Testis (tissue), 3 donors: ENCODE data around the gene TUT4. TPM values are rescaled to one million over a fixed set of nuclear protein-coding genes. Genes with fewer than 3 reads are reported as not detected.

ENCODE experiments used
- DNase-seq: peaks from one replicate; pipeline ENCODE4 v3.0.0-alpha.2; 2019
- H3K27ac ChIP-seq, 2 donors: fragments of 200-600 bp; sonication (generic); one replicate each; pipeline ENCODE4 v1.5.1; 2019
- H3K27me3 ChIP-seq: fragments of 200-600 bp; sonication (generic); one replicate; pipeline ENCODE4 v1.5.1; 2019
- H3K36me3 ChIP-seq: fragments of 200-600 bp; sonication (generic); one replicate; pipeline ENCODE4 v1.5.1; 2017; ENCODE audit warnings: low read depth; ENCODE audit errors: missing control alignments
- H3K4me1 ChIP-seq: fragments of 200-600 bp; sonication (generic); one replicate; pipeline ENCODE4 v1.5.1; 2019
- H3K4me3 ChIP-seq, 2 donors: fragments of 200-600 bp; sonication (generic); one replicate each; pipeline ENCODE4 v1.5.1; 2017 to 2019
- H3K9me3 ChIP-seq: fragments of 200-600 bp; sonication (generic); one replicate; pipeline ENCODE4 v1.5.1; 2017
- POLR2A ChIP-seq: fragments of 450-650 bp; IDR thresholded peaks from one replicate; pipeline ENCODE4 v1.6.1; 2017; ENCODE audit warnings: antibody characterized with exemption, mild to moderate bottlenecking, moderate library complexity
- WGBS, 2 donors: methylation state at CpG; one replicate each; pipeline ENCODE4 v1.1.5; 2018; 5-methylcytosine and 5-hydroxymethylcytosine counted together
- intact Hi-C: fragments of 100-400 bp; cut with DNase I; formaldehyde crosslinking; loops from one replicate; pipeline ENCODE4 v1.15.1; 2023; ENCODE audit warnings: low total_unique reads
- polyA plus RNA-seq: library from polyadenylated mRNA; stranded (reverse); fragments of 350-450 nt; fragmentation: Illumina TruSeq; extraction: RNeasy Lipid Tissue Mini Kit (QIAGEN cat#74804); gene quantifications from one replicate; pipeline ENCODE4 v1.2.3, GENCODE V29; 2014; ENCODE audit warnings: low read depth, low replicate concordance; ENCODE audit not compliant: insufficient read depth
- total RNA-seq, 2 donors: library from RNA; depleted of rRNA; stranded (reverse); fragments of >200 nt; gene quantifications; one replicate each; pipeline ENCODE4 v1.2.3, GENCODE V29; 2016
- TF ChIP-seq, protein P1 (sequence below), 3 experiments: fragments of 450-650 bp in 2 of 3; fragments of 200-600 bp in 1 of 3; sonication (generic) in 1 of 3; IDR thresholded peaks; one replicate each; pipeline ENCODE4 v1.5.1; 2016 to 2019; ENCODE audit warnings: antibody characterized with exemption in 3 of 3, mild to moderate bottlenecking in 2 of 3, moderate library complexity in 1 of 3

TUT4 gene
- total and polyA plus RNA-seq, 3 donors from 2014 or later: 63.3 to 146 (median 136) TPM

DNA sequence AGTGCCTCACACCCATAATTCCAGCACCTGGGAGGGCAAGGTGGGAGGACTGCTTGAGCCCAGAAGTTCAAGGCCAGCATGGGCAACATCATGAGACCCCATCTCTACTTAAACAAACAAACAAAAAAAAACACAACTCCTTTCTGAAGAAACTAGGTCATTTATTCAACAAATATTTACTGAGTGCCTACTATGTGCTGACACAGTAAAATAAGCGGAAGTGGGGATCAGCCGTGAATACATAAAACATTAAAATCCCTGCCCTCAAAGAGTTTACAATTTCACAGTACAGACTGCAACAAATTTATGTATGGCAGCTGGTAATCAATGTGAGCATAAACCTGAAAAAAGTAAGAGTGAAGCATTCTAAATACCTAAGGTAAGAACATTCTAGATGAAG, 65.3 kb downstream of the TUT4 start:
- Histone ChIP-seq H3K27me3 (no peaks in the 10 kb centered on the region), H3K9me3 (no peaks in the 10 kb centered on the region), H3K4me3 (no peak overlapping the region), H3K27ac (no peak overlapping the region), H3K36me3 (no peaks in the 10 kb centered on the region), H3K4me1 (no peaks in the 10 kb centered on the region)
- intact Hi-C loops: no loop called here
- no peak for DNase-seq
- 92 to 97% methylated on average over 2 of the region's 2 CpGs for WGBS, 2 donors
- TF ChIP-seq, protein P1, sequence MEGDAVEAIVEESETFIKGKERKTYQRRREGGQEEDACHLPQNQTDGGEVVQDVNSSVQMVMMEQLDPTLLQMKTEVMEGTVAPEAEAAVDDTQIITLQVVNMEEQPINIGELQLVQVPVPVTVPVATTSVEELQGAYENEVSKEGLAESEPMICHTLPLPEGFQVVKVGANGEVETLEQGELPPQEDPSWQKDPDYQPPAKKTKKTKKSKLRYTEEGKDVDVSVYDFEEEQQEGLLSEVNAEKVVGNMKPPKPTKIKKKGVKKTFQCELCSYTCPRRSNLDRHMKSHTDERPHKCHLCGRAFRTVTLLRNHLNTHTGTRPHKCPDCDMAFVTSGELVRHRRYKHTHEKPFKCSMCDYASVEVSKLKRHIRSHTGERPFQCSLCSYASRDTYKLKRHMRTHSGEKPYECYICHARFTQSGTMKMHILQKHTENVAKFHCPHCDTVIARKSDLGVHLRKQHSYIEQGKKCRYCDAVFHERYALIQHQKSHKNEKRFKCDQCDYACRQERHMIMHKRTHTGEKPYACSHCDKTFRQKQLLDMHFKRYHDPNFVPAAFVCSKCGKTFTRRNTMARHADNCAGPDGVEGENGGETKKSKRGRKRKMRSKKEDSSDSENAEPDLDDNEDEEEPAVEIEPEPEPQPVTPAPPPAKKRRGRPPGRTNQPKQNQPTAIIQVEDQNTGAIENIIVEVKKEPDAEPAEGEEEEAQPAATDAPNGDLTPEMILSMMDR (IDR thresholded peaks at IDR 0.05): no peak
- no peak for TF ChIP-seq POLR2A

DNA sequence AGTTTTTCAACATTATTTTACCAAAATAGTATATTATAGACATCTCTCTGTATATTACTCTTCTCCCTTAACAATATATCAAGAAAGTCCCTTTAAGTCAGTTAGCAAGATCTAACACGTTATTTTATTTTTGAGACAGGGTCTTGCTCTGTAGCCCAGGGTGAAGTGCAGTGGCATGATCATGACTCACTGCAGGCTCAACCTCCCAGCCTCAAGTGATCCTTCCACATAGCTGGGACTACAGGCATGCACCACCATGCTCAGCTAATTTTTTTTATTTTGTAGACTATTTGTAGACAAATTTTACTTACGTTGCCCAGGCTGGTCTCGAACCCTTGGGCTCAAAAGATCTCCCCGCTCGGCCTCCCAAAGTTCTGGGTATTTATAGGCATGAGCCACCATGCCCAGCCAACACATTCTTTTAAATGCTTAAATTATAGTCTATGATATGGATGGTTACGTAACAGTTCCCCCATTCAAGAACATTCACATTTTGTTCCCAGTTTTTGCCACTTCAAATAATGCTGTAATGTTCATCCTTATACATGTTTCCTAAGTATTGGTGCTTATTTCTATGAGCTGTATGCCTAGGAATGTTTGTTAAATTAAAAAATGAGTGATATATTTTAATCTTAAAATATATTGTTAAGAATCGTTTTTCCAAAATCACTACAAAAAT, 70.4 kb downstream of the TUT4 start:
- 96 to 97% methylated on average over 7 of the region's 7 CpGs for WGBS, 2 donors
- intact Hi-C loops: no loop called here
- H3K4me1 ChIP-seq: no peaks in the 10 kb centered on the region
- no peak overlapping the region for H3K27ac ChIP-seq
- no peak overlapping the region for H3K4me3 ChIP-seq
- H3K27me3 ChIP-seq: no peaks in the 10 kb centered on the region
- DNase-seq: no peak
- TF ChIP-seq, protein P1 (IDR thresholded peaks at IDR 0.05): no peak
- TF ChIP-seq POLR2A: no peak
- no peaks in the 10 kb centered on the region for H3K36me3 ChIP-seq
- no peaks in the 10 kb centered on the region for H3K9me3 ChIP-seq

DNA sequence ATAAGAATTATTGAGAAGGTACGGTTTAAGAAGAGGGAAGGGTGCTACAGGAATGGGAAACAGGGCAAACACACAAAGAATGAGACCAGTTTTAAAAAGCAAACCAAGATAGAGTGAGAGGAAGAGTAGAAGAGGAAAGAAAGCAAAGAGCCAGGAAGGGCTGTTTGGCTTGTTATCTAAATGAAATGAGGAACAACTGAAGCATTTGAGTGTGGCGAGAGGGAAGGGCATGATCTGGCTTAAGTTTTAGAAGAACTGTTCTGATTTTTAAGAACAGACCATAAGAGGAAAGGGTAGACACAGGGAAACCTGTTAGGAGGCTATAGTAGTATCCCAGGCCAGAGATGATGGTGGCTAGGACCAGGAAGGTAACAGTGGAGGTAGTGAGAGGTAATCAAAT, 73.8 kb downstream of the TUT4 start:
- no peaks in the 10 kb centered on the region for H3K9me3 ChIP-seq
- no peak for TF ChIP-seq POLR2A
- TF ChIP-seq, protein P1 (IDR thresholded peaks at IDR 0.05): no peak
- H3K27me3 ChIP-seq: no peaks in the 10 kb centered on the region
- H3K4me3 ChIP-seq: no peak overlapping the region
- WGBS, 2 donors: 86% methylated on average over 2 of the region's 2 CpGs
- H3K4me1 ChIP-seq: no peaks in the 10 kb centered on the region
- intact Hi-C loops: no loop called here
- no peak overlapping the region for H3K27ac ChIP-seq
- H3K36me3 ChIP-seq: no peaks in the 10 kb centered on the region
- no peak for DNase-seq

DNA sequence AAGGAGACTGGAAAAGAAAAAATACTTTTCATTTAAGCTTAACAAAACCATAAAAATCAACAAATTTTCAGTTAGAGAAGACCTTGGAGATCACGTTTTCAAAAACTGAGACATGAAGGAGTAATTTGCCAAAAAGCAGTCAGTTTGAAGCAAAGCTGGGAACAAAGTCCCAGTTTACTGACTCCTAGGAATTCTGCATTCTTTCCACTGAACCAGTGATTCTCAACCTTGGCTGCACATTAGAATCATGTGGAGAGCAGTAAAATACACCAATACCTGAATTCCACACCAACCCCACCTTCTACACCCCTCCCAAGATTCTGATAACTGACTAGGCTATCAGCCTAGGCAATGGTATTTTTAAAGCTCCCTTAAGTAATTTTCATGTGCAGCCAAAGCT, 75.0 kb downstream of the TUT4 start:
- Histone ChIP-seq H3K4me3 (no peak overlapping the region), H3K9me3 (no peaks in the 10 kb centered on the region), H3K27ac (no peak overlapping the region), H3K36me3 (no peaks in the 10 kb centered on the region), H3K4me1 (no peaks in the 10 kb centered on the region), H3K27me3 (no peaks in the 10 kb centered on the region)
- 73 to 84% methylated on average over 1 of the region's 1 CpG for WGBS, 2 donors
- intact Hi-C loops: no loop called here
- TF ChIP-seq POLR2A: no peak
- TF ChIP-seq, protein P1 (IDR thresholded peaks at IDR 0.05): no peak
- no peak for DNase-seq

DNA sequence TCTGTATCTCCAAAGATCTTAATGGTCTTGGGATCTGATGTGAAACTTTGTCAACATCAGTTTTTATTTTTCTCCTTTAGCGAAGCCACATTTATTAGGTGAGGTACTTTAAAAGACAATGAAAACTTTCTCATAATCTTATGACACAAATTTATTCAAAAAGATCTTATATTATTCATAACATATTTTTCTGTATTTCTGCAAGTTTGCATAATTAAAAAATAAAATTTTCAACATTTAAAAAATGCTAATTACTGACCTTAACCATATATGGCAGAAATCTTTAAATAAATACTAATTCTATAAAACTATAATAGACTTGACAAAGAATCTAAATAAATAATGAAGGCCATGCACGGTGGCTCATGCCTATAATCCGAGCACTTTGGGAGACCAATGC, 75.9 kb downstream of the TUT4 start:
- intact Hi-C loops: no loop called here
- no peaks in the 10 kb centered on the region for H3K4me1 ChIP-seq
- H3K36me3 ChIP-seq: no peaks in the 10 kb centered on the region
- WGBS, 2 donors: 95 to 96% methylated on average over 3 of the region's 3 CpGs
- no peak for DNase-seq
- H3K4me3 ChIP-seq: no peak overlapping the region
- H3K9me3 ChIP-seq: no peaks in the 10 kb centered on the region
- no peak overlapping the region for H3K27ac ChIP-seq
- no peak for TF ChIP-seq POLR2A
- TF ChIP-seq, protein P1 (IDR thresholded peaks at IDR 0.05): no peak
- no peaks in the 10 kb centered on the region for H3K27me3 ChIP-seq
